Osteoblast (primary cell): Measurements from ENCODE around the gene RNF151. TPM values are rescaled to one million over a fixed set of nuclear protein-coding genes. Genes with fewer than 3 reads are reported as not detected.
"Not testable (repeated sequence)": the region's sequence is repeated elsewhere in the genome, so short reads cannot be mapped to it uniquely, and the experiment has no call there.

Experiments used
- DNase-seq: peaks from one replicate; pipeline ENCODE4 v3.0.0; 2011; ENCODE audit warnings: low spot score, mixed read lengths; ENCODE audit not compliant: insufficient read length; ENCODE audit errors: missing footprints
- H2AFZ ChIP-seq: 2 replicates; pipeline ENCODE4 v1.6.0; 2011; ENCODE audit warnings: mild to moderate bottlenecking, low read length
- H3K27ac ChIP-seq: 2 replicates; pipeline ENCODE4 v1.5.1; 2011; ENCODE audit warnings: mild to moderate bottlenecking, low read depth, low read length, moderate library complexity
- H3K27me3 ChIP-seq: 2 replicates; pipeline ENCODE4 v1.6.0; 2012; ENCODE audit warnings: mild to moderate bottlenecking, control low read depth, inconsistent platforms, low read length, moderate library complexity; ENCODE audit not compliant: insufficient read depth
- H3K36me3 ChIP-seq: 2 replicates; pipeline ENCODE4 v1.5.1; 2011; ENCODE audit warnings: mild to moderate bottlenecking, low read length, control low read depth, moderate library complexity; ENCODE audit not compliant: insufficient read depth
- H3K4me1 ChIP-seq: 2 replicates; pipeline ENCODE4 v1.5.1; 2011; ENCODE audit warnings: mild to moderate bottlenecking, low read length, control low read depth, moderate library complexity; ENCODE audit not compliant: insufficient read depth
- H3K4me2 ChIP-seq: 2 replicates; pipeline ENCODE4 v1.6.0; 2011; ENCODE audit warnings: mild to moderate bottlenecking, low read length; ENCODE audit not compliant: insufficient read depth
- H3K4me3 ChIP-seq: fragments of 200-600 bp; sonication (generic); 3 replicates; pipeline ENCODE4 v1.5.1; 2012; ENCODE audit warnings: mild to moderate bottlenecking, low read length, inconsistent platforms; ENCODE audit not compliant: insufficient read depth
- H3K79me2 ChIP-seq: 2 replicates; pipeline ENCODE4 v1.6.0; 2012; ENCODE audit warnings: mild to moderate bottlenecking, low read length, control low read depth, inconsistent platforms; ENCODE audit not compliant: insufficient read depth
- H3K9me3 ChIP-seq: 2 replicates; pipeline ENCODE4 v1.5.1; 2011; ENCODE audit warnings: low read depth, low read length, control low read depth
- H4K20me1 ChIP-seq: 2 replicates; pipeline ENCODE4 v1.6.0; 2012; ENCODE audit warnings: mild to moderate bottlenecking, low read length, control low read depth; ENCODE audit not compliant: insufficient read depth
- CTCF ChIP-seq: IDR thresholded peaks from 2 replicates; pipeline ENCODE4 v1.5.1; 2011; ENCODE audit warnings: mild to moderate bottlenecking, low read depth, low read length, moderate library complexity; ENCODE audit errors: extremely low read depth
- total RNA-seq: library from RNA; depleted of rRNA; stranded (reverse); fragments of >200 nt; gene quantifications from 2 replicates; pipeline ENCODE4 v1.2.3, GENCODE V29; 2012

The RNF151 gene
- total RNA-seq, 1 donor: 0.36 TPM

GRCh38 chr16:1918351-1919326 lies 48.0 kb upstream of the RNF151 start, which contains the start of gene HS3ST6:
TSS of gene HS3ST6 (minus strand) at chr16:1918415. CDS start at chr16:1918323, 92 bp downstream.
- H4K20me1 ChIP-seq: peaks cover 3% of the 10 kb centered on the region
- H3K27ac ChIP-seq: no peak within 1 kb of the TSS
- H3K4me1 ChIP-seq: no peaks in the 10 kb centered on the region
- no peak within 1 kb of the TSS for H3K4me2 ChIP-seq
- H3K36me3 ChIP-seq: no peaks in the 10 kb centered on the region
- DNase-seq: peak; percentile 84
- no peak within 1 kb of the TSS for H3K4me3 ChIP-seq
- no peak for TF ChIP-seq CTCF
- H3K9me3 ChIP-seq: no peaks in the 10 kb centered on the region
- H2AFZ ChIP-seq: no peak within 1 kb of the TSS
- H3K79me2 ChIP-seq: no peaks in the 10 kb centered on the region
- peaks cover 79% of the 10 kb centered on the region for H3K27me3 ChIP-seq

GRCh38 chr16:1919327-1919998 lies 47.2 kb upstream of the RNF151 start:
- Histone ChIP-seq H3K4me2 (no peak overlapping the region), H3K27me3 (peaks cover 82% of the 10 kb centered on the region)
- TF ChIP-seq CTCF: no peak

DNA sequence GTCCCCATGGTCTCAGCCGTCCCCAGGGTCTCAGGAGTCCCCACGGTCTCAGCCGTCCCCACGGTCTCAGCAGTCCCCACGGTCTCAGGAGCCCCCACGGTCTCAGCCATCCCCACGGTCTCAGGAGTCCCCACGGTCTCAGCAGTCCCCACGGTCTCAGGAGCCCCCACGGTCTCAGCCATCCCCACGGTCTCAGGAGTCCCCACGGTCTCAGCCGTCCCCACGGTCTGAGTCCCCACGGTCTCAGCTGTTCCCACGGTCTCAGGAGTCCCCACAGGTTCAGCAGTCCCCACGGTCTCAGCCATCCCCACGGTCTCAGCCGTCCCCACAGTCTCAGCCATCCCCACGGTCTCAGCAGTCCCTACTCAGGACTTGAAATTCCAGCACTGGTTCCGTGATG lies 46.5 kb upstream of the RNF151 start:
- peaks cover 78% of the 10 kb centered on the region for H3K27me3 ChIP-seq
- H3K4me1 ChIP-seq, H3K9me3 ChIP-seq, DNase-seq, H4K20me1 ChIP-seq, H3K36me3 ChIP-seq, H3K4me3 ChIP-seq, H3K4me2 ChIP-seq, H2AFZ ChIP-seq, H3K27ac ChIP-seq, H3K79me2 ChIP-seq: not testable (repeated sequence)

More at GRCh38 chr16:1919327-1919998, 47.2 kb upstream of the RNF151 start:
- Histone ChIP-seq H3K4me1 (no peaks in the 10 kb centered on the region), H3K79me2 (no peaks in the 10 kb centered on the region), H3K36me3 (no peaks in the 10 kb centered on the region), H4K20me1 (peaks cover 3% of the 10 kb centered on the region), H3K9me3 (no peaks in the 10 kb centered on the region), H3K27ac (no peak overlapping the region), H2AFZ (no peak overlapping the region), H3K4me3 (no peak overlapping the region)
- no peak for DNase-seq

GRCh38 chr16:1920727-1921171 lies 45.9 kb upstream of the RNF151 start:
- no peaks in the 10 kb centered on the region for H3K4me1 ChIP-seq
- no peak for DNase-seq
- H3K27ac ChIP-seq: no peak overlapping the region
- H3K36me3 ChIP-seq: no peaks in the 10 kb centered on the region
- H3K4me2 ChIP-seq: no peak overlapping the region
- H2AFZ ChIP-seq: no peak overlapping the region
- no peak for TF ChIP-seq CTCF
- peaks cover 80% of the 10 kb centered on the region for H3K27me3 ChIP-seq
- no peak overlapping the region for H3K4me3 ChIP-seq
- peaks cover 3% of the 10 kb centered on the region for H4K20me1 ChIP-seq
- H3K9me3 ChIP-seq: no peaks in the 10 kb centered on the region
- H3K79me2 ChIP-seq: no peaks in the 10 kb centered on the region
